OCI-LY3 (cell line): Measurements from ENCODE around the gene IMMP2L.

Experiments
- H2AFZ ChIP-seq: fragments of 200-600, 300-600 bp; shearing (Covaris generic); 2 replicates; pipeline ENCODE4 v1.6.0; 2014; ENCODE audit warnings: antibody characterized with exemption, low read depth, low read length
- H3K27ac ChIP-seq: fragments of 200-600, 300-600 bp; sonication (generic); 2 replicates; pipeline ENCODE4 v1.5.1; 2014; ENCODE audit warnings: mild to moderate bottlenecking, low read length, moderate library complexity, mixed read lengths
- H3K27me3 ChIP-seq: fragments of 200-600, 300-600 bp; sonication (generic); 2 replicates; pipeline ENCODE4 v1.6.1; 2014; ENCODE audit warnings: low read depth, low read length, mixed read lengths
- H3K36me3 ChIP-seq: fragments of 200-600, 300-600 bp; sonication (generic); replicated peaks from 2 replicates; pipeline ENCODE3; 2014; ENCODE audit warnings: low read depth, low read length, mixed read lengths
- H3K4me1 ChIP-seq: fragments of 300-600, 200-600 bp; sonication (generic); 2 replicates; pipeline ENCODE4 v1.6.1; 2014; ENCODE audit warnings: low read length, mixed read lengths
- H3K4me2 ChIP-seq: fragments of 200-600, 300-600 bp; sonication (generic); 2 replicates; pipeline ENCODE4 v1.6.1; 2014; ENCODE audit warnings: low read length, mixed read lengths
- H3K4me3 ChIP-seq: fragments of 300-600, 200-600 bp; sonication (generic); 2 replicates; pipeline ENCODE4 v1.5.1; 2014; ENCODE audit warnings: antibody characterized with exemption, mild to moderate bottlenecking, low read length, moderate library complexity
- H3K79me2 ChIP-seq: fragments of 300-600, 200-600 bp; shearing (Covaris generic); 2 replicates; pipeline ENCODE4 v1.6.1; 2014; ENCODE audit warnings: mild to moderate bottlenecking, low read length, mixed read lengths
- H3K9ac ChIP-seq: fragments of 300-600, 200-600 bp; shearing (Covaris generic); 2 replicates; pipeline ENCODE4 v1.6.0; 2014; ENCODE audit warnings: mild to moderate bottlenecking, low read length, moderate library complexity
- H3K9me3 ChIP-seq: fragments of 200-600, 300-600 bp; shearing (Covaris generic); 2 replicates; pipeline ENCODE4 v1.6.1; 2014; ENCODE audit warnings: low read length, mixed read lengths; ENCODE audit not compliant: insufficient read depth
- H4K20me1 ChIP-seq: fragments of 200-600, 300-600 bp; sonication (generic); 2 replicates; pipeline ENCODE4 v1.6.1; 2016; ENCODE audit warnings: low read length, mixed read lengths; ENCODE audit not compliant: insufficient read depth
- CTCF ChIP-seq: fragments of 200-600, 300-600 bp; sonication (generic); IDR thresholded peaks from 2 replicates; pipeline ENCODE4 v1.5.1; 2014; ENCODE audit warnings: antibody characterized with exemption, low read length, low read depth
- EZH2phosphoT487 ChIP-seq: fragments of 200-600 bp; shearing (Covaris generic); IDR thresholded peaks from 2 replicates; pipeline ENCODE4 v1.6.1; 2018; ENCODE audit warnings: antibody characterized with exemption, mixed run types, low read depth

The IMMP2L gene

GRCh38 chr7:111042842-111043241, 519.5 kb downstream of the IMMP2L start:
- no peak overlapping the region for H2AFZ ChIP-seq
- H4K20me1 ChIP-seq = no peaks in the 10 kb centered on the region
- H3K27ac ChIP-seq = no peak overlapping the region
- TF ChIP-seq EZH2phosphoT487 (no peak), CTCF (no peak)
- H3K79me2 ChIP-seq = no peaks in the 10 kb centered on the region
- no peaks in the 10 kb centered on the region for H3K4me1 ChIP-seq
- H3K4me2 ChIP-seq = no peak overlapping the region
- no peak overlapping the region for H3K4me3 ChIP-seq
- H3K9ac ChIP-seq = no peak overlapping the region
- H3K27me3 ChIP-seq = no peaks in the 10 kb centered on the region
- no peaks in the 10 kb centered on the region for H3K9me3 ChIP-seq
- H3K36me3 ChIP-seq = no peaks in the 10 kb centered on the region

- Histone ChIP-seq H3K9me3 (no peaks in the 10 kb centered on the region), H3K36me3 (no peaks in the 10 kb centered on the region), H3K4me2 (no peak overlapping the region), H3K4me1 (no peaks in the 10 kb centered on the region), H2AFZ (no peak overlapping the region), H3K27me3 (no peaks in the 10 kb centered on the region), H3K79me2 (no peaks in the 10 kb centered on the region), H3K9ac (no peak overlapping the region), H3K4me3 (no peak overlapping the region), H3K27ac (no peak overlapping the region), H4K20me1 (no peaks in the 10 kb centered on the region)
- no peak for TF ChIP-seq EZH2phosphoT487
- TF ChIP-seq CTCF = no peak
Observed at GRCh38 chr7:111041577-111041976, 520.7 kb downstream of the IMMP2L start.

GRCh38 chr7:111038185-111038584, 524.1 kb downstream of the IMMP2L start:
- Histone ChIP-seq H3K4me3 (no peak overlapping the region), H3K9ac (no peak overlapping the region), H3K27ac (no peak overlapping the region), H4K20me1 (no peaks in the 10 kb centered on the region), H3K4me1 (no peaks in the 10 kb centered on the region), H3K4me2 (no peak overlapping the region), H3K79me2 (no peaks in the 10 kb centered on the region), H3K27me3 (no peaks in the 10 kb centered on the region), H2AFZ (no peak overlapping the region), H3K36me3 (no peaks in the 10 kb centered on the region), H3K9me3 (no peaks in the 10 kb centered on the region)
- TF ChIP-seq EZH2phosphoT487 (no peak), CTCF (no peak)

- Histone ChIP-seq H3K4me1 (peaks cover 13% of the 10 kb centered on the region), H3K36me3 (no peaks in the 10 kb centered on the region), H3K27ac (no peak overlapping the region), H2AFZ (no peak overlapping the region), H3K79me2 (no peaks in the 10 kb centered on the region), H3K27me3 (no peaks in the 10 kb centered on the region), H3K9me3 (no peaks in the 10 kb centered on the region), H4K20me1 (no peaks in the 10 kb centered on the region), H3K9ac (no peak overlapping the region), H3K4me3 (no peak overlapping the region), H3K4me2 (no peak overlapping the region)
- no peak for TF ChIP-seq CTCF
- TF ChIP-seq EZH2phosphoT487 = no peak
Observed at GRCh38 chr7:111031916-111032315, 530.4 kb downstream of the IMMP2L start.
